Measurements from ENCODE around the gene GALK2.

- TF ChIP-seq, protein P1, sequence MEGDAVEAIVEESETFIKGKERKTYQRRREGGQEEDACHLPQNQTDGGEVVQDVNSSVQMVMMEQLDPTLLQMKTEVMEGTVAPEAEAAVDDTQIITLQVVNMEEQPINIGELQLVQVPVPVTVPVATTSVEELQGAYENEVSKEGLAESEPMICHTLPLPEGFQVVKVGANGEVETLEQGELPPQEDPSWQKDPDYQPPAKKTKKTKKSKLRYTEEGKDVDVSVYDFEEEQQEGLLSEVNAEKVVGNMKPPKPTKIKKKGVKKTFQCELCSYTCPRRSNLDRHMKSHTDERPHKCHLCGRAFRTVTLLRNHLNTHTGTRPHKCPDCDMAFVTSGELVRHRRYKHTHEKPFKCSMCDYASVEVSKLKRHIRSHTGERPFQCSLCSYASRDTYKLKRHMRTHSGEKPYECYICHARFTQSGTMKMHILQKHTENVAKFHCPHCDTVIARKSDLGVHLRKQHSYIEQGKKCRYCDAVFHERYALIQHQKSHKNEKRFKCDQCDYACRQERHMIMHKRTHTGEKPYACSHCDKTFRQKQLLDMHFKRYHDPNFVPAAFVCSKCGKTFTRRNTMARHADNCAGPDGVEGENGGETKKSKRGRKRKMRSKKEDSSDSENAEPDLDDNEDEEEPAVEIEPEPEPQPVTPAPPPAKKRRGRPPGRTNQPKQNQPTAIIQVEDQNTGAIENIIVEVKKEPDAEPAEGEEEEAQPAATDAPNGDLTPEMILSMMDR (optimal IDR thresholded peaks at IDR 0.05 in 1 of 3, IDR thresholded peaks at IDR 0.05 in 1 of 3, conservative IDR thresholded peaks at IDR 0.05 in 1 of 3; ENCODE audit: extremely low read depth in 1 of 3, insufficient read depth in 2 of 3, low read length in 3 of 3) = no peak
- no peak for TF ChIP-seq EZH2 (IDR thresholded peaks at IDR 0.05; ENCODE audit: low read length)
Measured at GRCh38 chr15:49131403-49131802, 38.6 kb upstream of the GALK2 start.

All from keratinocyte (primary cell).